Dermis blood vessel endothelial cell (primary cell): ENCODE measurements around the gene NPRL2. TPM values are rescaled to one million over a fixed set of nuclear protein-coding genes. Genes with fewer than 3 reads are reported as not detected.
A peak's percentile ranks its signal among the peaks of the same experiment; 100 is the strongest.

Experiments used
- DNase-seq: peaks from one replicate; pipeline ENCODE4 v3.0.0; 2010
- total RNA-seq: library from RNA; depleted of rRNA; stranded (reverse); fragments of >200 nt; gene quantifications from 2 replicates; pipeline ENCODE4 v1.2.3, GENCODE V29; 2014

The NPRL2 gene
- total RNA-seq, 1 donor from 2014 or later, result 16.8 TPM

- peak; percentile 86 for DNase-seq
Measured at GRCh38 chr3:50347187-50347813, 3.3 kb downstream of the NPRL2 start.

DNA sequence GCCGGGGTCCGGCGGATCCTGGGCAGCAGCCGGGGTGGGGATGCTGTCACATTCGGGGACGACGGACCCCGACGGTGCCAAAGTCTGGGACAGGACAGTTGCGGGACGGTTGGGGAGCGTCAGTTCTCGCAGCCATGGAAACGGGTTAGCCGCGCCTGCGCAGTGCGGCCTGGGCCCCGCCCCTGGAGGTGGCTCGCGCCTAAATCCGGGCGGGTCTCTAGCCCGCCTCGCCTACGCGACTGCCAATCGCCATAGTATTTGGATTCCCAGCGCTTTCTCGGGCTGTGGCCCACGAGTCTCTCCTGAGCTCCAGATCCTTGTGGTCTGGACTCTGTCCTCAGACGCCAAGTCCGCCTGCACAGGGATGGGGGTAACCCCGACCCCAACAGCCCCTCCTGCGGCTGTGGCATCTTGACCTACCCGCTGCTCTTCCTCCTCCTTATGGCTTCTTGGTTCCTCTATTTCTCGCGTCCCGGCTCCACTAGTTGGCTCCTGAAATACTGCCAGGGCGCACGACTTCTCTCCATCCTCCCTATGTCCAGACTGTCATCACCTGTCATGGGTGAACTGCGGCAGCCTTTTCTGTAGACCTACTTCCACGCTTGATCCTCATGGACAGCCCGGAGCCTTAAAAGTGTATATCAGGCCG, 4.9 kb downstream of the NPRL2 start, which contains the start of gene ZMYND10:
Gene ZMYND10, minus strand, starts transcription at position 147 of the 649 bp plus-strand sequence. CDS start 153 bp downstream, outside the sequence.
- DNase-seq, result peak; percentile 40

DNA sequence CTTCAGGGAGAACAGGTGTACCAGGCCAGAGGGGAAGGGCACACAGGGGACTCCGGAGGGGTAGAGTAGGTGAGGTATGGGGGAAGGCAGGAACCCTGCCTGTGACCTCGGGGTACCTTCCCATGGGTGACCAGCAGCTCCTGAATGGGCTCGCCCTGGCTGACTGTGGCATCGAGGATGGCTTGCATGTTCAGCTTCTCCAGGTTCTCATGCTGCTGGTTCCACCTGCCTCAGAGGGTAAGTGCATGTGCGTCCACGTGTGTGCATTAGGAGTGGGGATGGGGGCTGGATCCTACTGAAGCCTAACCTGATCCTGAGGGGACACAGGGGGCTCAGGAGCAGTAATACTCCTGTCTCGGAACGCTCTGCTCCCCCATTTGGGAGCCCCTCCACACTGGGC, 5.6 kb downstream of the NPRL2 start:
- no peak for DNase-seq

DNA sequence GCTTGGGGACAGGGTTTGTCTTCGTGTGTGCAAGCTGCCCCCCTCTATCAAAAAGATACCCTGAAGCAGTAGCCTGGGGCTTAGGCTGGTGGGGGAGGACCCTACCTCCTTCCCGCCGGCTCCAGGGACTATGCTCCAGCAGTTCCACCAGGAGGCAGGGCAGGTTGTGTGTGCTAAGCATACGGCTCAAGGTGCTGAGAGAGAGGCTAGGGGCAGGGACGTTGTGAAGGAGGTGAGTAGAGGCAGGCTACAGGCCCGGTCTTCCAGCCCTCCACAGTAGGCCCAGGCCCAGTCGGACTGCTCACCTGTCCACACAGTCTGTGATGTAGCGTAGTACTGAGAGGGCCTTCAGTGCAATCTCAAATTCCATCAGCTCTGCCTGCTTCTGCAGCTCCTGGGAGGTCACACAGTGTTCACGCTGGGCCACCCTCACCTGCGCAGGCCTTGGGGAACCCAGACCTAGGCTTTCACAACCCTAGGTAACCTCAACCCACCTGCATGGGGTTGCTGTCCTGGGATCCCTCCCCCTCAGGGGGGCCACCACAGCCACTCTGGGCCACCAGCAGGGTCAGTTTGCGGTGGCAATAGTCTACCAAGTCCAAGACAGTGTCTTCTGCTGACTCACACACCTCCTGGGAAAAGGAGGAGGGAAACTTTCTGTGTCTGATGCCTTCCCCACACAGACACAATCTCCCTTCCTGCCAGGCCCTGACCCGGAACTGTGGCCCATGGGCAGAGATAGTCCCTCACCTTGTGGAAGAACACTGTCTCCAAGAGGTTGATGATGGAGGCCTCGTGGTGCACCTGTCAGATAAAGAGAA, 7.6 kb downstream of the NPRL2 start:
- no peak for DNase-seq

GRCh38 chr3:50341996-50342650, 8.5 kb downstream of the NPRL2 start:
- DNase-seq, result no peak

DNA sequence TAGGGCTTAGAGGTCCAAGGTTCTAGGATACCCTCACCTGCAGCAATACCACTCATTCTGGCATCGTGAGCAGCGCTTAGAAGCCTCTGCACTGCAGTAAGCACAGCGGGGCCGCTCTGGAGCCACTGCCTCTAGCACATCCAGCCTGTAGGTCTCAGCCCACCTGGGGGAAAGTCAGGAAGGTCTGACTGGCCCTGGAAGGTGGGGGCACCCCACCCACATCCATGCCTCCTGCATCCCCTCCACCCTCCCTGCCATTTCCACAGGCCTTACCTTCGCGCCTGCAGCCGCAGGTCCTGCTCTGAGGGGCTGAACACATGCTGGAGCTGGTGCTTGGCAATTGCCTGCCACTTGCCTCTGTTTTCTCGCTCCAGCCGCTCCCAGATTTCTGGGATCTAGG, 9.0 kb downstream of the NPRL2 start:
- DNase-seq, result no peak

- peak; percentile 27 for DNase-seq
Measured at GRCh38 chr3:50340448-50341329, 9.9 kb downstream of the NPRL2 start, which contains the start of gene RASSF1. Gene RASSF1, minus strand, starts transcription at chr3:50340836. Its CDS starts 31 bp downstream, at chr3:50340805.

- DNase-seq, result no peak
Measured at GRCh38 chr3:50340147-50340447, 10.5 kb downstream of the NPRL2 start.

- DNase-seq, result no peak
Measured at GRCh38 chr3:50339485-50340146, 11.0 kb downstream of the NPRL2 start.

DNA sequence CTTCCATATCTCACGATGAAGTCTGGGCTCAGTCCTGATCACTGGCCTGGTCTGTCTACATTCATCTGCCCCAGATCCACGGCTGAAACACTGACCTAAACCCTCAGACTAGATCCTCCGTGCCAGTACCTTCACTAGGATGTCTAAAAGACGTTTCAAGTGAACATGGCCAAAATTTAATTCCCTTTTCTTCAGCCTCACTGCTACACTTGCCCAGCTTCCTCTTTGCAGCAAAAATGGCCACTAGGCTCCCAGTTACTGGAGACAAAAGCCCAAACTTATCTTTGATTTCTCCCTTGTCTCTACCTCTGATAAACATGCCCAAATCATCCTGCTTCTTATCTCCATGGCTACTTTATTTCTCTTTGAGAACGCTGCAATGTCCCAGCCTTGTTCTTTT, 11.6 kb downstream of the NPRL2 start:
- no peak for DNase-seq

DNA sequence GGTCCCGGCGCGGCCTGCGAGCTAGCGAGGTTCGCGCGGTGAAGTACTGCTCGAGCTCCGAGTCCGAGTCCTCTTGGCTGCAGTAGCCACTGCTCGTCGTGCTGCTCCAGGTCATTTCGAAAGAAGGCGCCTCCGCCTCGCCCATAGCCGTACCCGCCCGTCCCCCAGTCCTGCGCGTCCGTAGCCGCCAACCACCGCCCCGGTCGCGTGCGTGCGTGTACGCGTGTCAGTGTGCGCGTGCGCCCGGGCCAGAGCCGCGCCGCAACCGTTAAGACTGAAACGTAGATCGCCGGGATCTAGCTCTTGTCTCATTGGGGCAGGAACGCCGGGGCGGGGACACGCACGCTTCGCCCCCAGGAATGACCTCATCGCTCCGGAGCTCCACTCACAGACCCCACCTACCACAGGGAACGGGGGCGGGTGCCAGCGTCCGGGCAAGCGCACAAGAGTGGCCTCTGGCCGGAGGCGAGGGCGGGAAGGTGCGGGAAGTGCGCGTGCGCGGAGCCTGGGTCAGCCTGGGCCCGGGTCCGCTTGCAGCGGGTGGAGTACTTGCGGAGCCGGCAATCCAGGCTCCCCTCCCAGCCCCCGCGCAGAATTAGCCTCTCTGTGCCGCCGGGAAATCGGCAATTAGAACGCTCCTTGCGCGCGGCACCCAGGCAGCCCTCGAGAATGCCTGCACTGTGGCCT, 13.3 kb downstream of the NPRL2 start:
- DNase-seq, result peak; percentile 100

DNA sequence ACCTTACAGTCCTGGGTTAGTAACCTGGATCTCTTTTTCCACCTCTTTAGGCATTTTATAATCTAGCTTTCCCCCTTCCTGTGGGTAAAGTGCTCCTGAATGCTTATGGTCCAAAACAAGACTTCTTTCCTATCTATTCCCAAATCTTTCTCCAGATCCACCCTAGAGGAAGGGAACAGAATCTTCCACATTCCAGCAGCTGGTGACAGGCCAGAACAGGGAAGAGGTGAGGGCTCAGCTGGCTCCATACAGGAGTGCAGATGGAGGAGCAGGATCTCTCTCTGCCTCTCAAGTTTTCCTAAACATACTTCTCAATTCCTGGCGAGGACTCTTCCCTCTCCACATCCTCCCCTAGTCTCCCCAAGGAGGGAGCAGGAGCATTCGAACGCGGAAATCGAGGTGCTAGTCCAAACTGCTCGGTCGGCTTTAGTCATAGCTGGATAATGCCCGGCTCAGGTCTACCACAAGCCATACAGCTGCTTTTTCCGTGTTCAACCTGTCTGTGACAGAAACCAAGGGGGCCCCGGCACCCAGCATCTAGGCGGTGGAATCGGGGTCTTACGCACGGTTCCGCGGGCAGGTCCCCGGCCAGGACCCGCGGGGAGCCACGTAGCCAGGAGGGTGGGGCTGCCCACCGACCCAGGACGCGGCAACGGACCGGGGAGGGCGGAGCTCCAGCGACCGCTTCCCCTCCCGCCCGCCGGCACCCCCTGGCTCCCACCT, 14.0 kb downstream of the NPRL2 start:
- DNase-seq, result peak; percentile 44

GRCh38 chr3:50334339-50335075, 16.1 kb downstream of the NPRL2 start:
- DNase-seq, result peak; percentile 67

DNA sequence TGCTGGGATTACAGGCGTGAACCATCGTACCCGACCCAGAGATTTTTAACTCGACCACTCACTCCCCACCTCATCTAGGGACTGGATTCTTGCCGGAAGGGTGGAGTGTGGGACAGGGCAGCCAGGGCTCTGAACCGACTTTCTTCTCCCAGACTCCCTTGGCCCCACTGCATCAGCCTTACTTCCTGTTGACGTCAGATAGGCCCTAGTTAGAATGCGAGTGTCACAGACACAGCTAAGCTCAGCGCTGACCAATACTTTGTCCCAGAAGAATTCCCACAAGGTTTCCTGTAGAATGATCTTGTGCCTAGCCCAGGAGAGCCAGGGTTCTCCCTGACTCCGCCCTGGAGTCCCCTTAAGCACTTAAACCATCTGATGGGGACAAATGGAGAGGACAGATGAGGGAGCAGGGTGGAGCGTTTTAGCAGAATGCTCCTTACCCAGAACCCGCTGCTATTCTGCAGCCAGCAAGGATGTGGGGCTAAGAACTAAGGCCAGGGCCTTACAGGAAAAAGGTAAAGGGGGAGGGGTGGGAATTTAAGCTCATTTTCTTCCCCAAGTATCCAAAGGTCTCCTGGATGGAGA, 16.7 kb downstream of the NPRL2 start:
- peak; percentile 88 for DNase-seq

GRCh38 chr3:50331364-50331907, 19.1 kb downstream of the NPRL2 start:
- no peak for DNase-seq

- DNase-seq, result no peak
Measured at GRCh38 chr3:50330330-50330729, 20.2 kb downstream of the NPRL2 start.

DNA sequence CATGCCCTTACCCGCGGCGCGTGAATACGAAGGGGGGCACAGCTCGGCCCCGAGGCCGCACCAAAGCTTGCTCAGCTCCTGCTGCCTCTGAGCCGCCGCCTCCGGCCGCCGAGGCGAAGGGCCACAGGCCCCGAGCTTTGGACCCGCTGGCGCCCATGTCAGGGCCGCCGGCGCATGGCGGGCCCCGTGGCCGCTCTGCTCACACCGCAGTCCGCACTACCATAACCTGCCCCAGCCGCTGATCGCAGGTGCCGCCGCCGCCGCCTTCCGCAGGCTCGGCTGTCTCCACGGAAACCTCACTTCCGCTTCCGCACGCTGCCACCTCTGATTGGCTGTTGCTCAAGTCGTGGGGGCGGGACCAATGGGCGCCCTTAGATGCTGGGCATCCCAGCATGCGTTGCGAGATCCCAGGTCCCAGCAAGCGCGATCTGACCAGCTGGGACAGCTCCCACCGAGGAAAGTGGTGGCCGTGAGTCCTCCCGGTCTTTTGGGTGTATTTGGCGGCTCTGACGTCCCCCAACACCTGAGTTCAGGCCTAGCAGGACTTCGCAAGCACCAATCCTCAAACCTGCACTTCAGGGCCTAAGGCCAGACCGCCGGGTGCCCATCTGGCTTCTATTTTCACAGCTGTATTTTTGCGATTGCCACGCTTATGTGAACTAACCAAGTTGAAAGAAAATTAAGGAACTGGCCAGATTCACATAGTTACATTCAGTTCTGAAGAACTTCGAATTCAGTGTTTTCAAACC, 22.5 kb downstream of the NPRL2 start, which contains the start of gene TUSC2:
Gene TUSC2, minus strand, starts transcription at position 281 of the 749 bp plus-strand sequence. Its CDS starts 124 bp downstream, at position 157.
- DNase-seq, result peak; percentile 98

DNA sequence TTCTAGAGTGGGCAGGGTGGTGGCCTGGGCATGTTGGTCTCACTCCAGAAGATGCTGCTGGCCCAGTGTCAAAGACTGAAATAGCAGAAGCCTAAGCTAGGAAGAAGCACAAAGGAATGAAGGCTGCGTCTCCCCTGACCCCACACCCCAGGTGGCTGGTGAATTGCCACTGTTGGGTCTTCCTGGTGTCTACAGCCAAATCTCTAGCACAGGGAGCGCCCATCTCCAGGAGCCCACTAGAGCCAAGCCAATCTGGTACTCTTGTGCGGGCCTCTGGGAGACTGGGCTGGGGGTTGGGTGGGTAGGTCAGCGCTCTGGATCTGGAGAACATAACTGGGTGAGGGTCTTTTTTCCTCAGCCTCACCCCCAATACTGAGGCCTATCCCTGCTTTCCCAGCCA, 23.4 kb downstream of the NPRL2 start:
- DNase-seq, result no peak
